CD4-positive, alpha-beta T cell treated with Interleukin-4 for 4 hours (primary cell): Measurements from ENCODE around the gene ERF.
A peak's percentile ranks its signal among the peaks of the same experiment; 100 is the strongest.

Experiments
- DNase-seq: peaks from one replicate; pipeline ENCODE4 v3.0.0-alpha.2; 2020

The ERF gene

DNA sequence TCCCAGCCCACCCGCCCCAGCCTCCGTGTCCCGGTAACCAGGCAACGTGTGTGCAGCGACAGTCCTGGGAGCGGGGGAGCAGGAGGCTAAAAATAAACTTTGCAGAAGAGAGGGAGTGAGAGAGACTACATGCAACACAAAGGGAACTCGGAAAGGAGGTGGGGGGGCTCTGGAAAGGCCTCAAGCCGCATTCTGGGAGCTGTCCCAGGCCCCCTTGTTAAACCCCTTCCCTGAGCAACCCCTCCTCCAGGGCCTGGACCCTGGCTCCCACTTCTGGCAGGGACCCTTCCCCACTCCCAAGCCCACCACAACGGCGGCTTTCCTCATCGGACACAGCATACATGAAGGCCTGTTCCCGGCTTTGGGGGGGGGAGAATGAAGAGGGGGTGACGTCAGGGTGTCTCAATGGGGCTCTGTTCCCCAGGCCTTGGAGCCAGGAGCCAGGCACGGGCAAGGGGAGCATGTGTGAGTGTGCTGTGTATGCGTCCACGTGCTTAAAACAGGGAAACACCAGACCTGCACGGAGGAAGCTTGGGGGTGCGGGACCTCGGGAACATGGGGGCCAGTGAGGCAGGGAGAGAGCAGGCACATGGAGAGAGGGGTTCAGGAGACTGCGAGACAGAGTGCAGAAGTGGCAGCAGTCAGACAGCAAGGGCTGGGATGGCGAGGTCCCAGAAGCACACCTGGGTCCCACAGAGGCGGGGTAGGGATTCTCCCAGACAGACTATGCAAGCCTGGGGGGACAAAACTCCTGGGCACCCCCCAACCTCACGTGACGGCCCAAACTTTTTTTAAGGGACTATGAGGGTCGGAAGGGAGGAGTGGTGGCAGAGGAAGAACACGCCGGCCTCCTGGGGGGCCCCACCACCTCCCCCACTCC, 2.3 kb downstream of the ERF start:
- DNase-seq: no peak

DNA sequence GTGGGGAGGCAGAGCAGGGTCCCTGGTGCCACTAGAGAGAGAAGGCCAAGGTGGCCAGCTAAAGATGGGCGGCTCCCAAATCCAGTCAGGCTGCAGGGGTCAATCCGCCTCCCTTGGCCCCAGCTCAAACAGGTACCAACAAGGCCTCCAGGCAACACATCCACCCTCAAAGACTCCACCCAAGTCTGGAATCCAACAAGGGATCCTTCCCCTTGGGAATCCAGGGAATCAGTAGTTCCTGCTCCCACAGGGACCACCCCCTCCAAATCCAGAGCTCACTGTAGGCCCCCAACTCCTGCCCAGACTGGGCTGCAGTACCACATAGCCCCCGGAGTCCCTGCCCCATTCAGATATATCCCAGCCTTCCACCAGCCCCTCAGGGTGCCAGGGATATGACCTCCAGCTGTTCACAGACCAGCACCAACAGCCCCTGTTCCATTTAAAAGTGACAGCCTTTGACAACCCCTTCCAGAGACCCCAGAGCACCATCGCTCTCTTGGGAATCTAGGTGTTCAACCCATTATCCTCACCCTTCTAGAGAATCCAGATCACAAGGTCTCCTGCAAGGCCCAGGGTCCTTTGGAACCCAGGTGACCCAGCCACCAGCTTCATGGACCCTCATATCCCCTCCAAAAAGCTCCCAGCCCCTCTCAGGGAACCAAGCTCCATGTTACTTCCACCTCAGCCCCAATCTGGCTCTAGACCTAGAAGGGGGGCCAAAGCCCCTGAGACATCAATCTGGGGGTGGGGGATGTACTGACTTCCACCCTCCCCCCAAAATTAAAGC, 3.2 kb downstream of the ERF start:
- DNase-seq: no peak

DNA sequence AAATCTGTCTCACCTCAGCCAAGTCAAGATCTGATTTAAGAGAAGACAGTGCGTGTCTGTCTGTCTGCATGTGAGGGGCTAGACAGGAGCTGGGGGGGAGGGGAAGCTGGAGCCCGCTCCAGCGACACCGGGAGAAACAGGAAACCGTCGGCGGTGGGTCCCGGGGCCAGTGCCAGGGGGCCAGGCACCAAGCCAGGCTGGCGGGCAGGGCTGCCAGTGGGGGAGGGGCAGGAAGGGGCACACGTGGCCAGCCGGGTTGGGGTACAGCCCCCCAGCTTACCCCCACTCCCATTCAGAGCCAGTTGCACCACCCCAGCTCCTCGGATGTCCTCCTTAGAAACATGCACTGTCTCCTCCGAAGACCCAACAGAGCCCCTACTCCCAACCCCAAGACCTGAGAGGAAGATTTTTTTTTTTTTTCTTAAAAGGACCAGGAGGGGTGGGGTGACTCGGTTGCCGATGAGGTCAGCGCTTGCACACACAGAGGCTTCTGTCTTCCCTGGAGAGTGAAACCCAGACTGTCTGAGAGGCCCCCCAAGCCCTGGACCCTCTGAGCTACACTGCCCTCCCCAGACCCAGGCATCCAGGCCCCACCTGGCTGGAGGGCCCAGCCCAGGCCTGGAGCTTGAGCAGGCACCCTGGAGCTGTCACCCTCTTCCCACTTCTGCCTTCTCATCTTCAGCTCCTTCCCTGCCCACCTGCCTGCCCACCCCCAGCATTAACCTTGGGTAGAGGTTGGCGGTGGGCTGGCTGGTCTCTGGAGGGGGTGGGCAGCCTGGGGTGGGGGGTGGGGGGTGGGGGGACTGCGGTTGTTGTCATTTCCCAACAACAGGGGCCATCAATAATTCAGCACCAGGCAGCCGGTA, 4.0 kb downstream of the ERF start:
- DNase-seq: no peak

DNA sequence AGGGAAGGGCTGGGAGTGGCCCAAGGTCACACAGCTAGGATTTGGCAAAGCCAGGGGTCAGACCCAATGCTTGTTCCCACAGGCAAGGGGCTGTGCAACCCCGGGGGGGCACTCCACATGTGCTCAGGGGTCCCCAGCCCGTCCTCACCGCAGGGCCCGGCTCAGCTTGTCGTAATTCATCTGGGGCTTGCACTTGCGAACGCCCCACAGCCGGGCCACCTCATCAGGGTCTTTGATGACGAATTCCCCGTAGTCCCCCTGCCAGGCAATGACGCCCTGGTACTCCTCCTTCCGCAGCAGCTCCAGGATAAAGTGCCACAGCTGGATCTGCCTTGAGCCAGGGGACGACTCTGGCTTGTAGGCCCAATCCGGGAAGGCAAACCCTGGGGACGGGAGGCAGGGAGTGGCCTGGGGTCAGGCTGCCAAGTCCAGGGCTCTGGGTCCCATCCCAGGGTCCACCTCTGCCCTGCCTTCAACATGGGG, 4.7 kb downstream of the ERF start:
- no peak for DNase-seq

DNA sequence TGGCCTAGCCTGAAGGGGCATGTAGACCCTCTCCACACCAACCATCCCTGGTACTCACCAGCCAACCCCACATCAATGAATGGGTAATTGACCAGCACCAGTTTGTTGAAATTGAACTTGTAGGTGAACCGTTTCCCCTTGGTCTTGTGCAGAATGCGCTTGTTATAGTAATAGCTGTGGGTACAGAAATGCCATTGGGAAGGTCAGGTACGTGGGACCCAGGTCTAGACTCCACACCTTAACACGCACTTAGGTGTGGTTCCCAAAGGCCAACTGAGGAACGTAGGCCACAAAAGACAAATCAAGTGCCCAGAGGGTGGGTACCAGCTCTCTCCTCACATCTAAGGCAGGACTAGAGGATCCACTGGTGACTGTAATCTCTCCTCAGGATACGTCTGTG, 5.2 kb downstream of the ERF start:
- DNase-seq: no peak

DNA sequence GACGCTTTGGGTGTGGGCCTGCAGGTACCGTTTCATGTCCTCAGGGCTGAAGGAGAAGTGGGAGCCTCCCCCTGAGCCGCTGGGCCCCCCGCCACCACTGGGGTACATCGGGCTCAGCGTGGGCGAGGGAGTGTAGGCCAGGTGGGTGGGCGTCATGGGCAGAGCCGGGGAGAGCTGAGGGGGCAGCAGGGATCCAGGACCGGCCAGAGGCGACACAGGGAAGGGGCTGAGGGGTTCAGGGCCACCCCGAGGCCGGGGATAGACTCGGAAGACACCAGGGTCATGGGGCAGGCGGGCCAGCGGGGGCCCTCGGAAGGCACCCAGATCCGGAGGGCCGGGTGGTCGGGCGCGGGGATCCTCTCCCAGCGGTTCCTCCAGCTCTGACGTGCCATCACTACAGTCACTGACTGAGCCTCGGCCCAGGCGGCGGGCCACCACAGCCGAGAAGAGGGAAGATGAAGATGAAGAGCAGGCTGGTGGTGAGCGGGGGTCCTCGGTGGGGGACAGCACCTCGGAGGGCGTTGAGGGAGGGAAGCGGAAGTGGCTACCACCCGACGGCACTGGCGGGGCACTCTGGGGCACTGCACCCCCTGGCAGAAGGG, 5.7 kb downstream of the ERF start:
- no peak for DNase-seq

DNA sequence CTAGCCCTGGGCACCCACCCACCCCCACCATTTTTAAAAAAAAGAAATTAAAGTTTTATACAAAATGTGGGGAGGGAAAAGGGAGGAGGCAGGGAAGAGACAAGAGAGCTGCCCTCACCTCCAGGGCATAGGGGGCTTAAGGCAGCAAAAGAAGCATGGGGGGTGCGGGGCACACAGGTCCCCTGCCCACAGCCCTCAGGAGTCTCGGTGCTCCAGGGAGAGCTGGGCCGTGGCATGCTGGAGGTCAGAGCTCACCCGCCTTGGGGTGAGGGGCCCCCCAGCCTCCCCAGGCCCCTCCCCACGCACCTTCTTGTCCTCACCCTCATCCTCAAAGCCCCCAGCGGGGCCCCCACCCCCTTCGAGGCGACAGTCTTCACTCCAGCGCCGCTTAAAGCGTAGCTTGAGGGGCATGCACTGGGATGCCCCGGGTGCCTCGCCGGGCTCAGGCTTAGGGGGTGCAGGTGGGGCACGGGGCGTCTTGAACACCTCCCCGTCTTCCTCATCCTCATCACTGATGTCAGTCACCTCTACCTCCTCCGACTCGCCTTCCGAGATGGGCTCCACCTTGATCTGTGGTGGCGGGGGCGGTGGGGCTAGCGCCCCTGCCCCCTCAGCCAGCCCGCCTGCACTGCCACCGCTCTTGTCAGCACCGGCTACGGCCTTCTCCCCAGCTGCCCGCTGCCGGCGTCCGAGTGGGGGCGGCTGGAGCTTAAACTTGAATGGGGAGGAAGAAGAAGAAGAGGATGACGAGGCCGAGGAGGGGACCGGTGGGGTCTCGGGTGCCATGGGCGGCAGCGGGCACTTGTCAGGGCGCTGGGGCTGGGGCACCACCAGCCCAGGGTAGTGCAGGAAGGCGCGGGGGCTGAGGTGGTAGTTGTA, 6.4 kb downstream of the ERF start:
- DNase-seq: no peak

DNA sequence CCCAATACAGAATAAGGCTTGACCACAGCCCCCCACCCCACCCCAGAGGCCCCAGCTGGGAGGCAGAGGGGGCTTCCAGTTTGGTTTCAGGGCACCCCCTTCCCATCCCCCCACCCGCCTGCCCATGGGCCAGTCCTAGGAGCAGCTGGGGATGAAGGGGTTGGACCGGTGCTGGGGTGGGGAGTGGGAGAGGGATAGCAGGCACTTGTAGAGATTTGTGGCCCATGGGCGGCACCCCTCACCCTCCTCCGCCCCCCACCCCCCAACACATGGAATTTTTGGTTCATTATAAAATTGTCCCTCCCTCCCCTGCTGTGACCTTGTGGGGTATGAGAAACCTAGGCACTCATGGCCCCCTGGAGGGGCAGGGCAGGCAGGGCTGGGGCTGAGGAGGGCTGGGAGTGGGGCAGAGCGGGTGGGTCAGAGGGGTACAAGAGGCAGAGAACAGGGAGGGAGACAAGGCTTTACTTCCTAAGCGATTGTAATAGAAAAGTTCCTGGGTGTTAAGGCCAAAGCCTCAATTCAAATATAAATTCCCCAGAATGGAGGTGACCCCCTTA, 7.2 kb downstream of the ERF start:
- DNase-seq: no peak

DNA sequence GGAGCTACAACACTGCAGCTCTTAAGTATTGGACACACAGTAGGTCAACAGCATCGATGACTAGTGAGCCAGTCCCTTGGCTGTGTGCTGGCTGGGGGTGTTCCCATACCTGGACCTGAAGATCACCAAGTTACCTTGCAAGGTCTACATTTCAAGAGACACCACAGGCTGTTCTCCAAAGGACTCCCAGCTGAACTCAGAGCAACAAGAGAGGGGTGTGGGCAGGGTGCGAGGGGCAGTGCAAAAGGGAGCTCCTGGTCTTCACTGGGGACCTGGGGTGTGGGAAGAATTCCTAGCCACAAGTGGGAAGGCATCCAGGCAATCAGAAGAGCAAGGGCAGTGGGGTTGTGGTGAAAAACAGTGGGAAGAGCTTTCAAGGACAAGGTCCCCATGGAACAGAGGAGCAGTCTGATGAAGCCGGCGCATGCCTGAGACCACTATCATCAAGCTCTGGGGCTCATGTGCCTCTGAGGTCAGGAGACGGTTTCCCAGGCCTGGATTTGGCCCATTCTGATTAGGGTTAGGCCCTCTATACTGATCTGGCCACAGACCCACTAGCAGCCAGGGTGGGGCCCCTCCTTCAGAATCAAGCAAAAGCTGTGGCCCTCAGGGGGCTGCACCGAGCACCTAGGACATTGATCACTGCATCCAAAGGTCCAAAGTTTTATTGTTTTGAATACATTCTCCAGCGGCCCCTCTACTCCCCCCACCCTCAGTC, 7.8 kb downstream of the ERF start:
- DNase-seq: no peak

DNA sequence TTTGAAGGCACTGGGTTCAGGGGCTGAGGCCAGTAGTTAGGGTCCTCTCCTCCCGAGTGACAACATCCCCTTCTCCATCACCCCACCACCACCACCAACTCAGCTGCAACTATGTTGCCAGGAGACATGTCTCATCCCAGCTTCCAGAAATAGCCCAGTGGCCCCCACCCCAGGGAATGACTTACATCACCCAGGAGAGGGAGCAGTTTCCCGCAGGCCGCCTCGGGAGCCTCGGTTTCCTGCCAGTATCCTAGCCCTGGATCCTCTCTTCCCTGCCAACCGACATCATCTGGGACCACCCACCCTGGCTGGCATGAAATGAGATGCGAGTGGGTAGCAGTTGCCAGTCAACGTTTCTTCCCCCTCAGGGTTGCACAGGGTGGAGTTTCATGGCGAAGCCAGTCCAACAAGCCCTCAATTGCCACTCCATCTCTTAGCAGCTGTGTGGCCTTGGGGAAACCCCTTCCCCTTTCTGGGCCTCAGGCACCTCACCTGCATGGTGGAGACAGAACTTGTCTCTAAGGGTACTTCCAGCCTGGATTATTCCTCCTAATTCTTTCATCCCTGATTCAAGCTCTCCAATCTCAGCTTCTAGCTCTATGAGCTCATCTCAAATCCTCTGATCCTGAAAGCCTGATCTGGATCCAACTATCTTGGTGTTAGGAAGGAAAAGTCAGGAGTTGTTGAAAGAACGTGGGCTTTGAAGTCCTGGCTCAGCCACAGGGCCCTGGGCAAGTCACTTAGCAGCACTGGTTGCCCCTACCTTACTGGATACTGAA, 8.6 kb downstream of the ERF start:
- no peak for DNase-seq

DNA sequence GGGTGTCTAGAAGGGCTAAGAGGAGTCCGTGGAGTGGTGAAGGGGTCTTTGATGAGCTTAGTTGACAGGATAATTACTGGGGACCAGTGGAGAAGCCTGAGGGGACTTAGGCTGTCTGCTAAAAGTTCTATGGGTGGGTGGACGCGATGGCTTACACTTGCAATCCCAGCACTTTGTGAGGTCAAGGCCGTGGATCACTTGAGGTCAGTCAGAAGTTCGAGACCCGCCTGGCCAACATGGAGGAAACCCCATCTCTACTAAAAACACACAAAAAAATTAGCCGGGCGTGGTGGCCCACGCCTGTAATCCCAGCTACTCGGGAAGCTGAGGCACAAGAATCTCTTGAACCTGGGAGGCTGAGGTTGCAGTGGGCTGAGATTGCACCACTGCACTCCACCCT, 9.7 kb downstream of the ERF start:
- DNase-seq: no peak

DNA sequence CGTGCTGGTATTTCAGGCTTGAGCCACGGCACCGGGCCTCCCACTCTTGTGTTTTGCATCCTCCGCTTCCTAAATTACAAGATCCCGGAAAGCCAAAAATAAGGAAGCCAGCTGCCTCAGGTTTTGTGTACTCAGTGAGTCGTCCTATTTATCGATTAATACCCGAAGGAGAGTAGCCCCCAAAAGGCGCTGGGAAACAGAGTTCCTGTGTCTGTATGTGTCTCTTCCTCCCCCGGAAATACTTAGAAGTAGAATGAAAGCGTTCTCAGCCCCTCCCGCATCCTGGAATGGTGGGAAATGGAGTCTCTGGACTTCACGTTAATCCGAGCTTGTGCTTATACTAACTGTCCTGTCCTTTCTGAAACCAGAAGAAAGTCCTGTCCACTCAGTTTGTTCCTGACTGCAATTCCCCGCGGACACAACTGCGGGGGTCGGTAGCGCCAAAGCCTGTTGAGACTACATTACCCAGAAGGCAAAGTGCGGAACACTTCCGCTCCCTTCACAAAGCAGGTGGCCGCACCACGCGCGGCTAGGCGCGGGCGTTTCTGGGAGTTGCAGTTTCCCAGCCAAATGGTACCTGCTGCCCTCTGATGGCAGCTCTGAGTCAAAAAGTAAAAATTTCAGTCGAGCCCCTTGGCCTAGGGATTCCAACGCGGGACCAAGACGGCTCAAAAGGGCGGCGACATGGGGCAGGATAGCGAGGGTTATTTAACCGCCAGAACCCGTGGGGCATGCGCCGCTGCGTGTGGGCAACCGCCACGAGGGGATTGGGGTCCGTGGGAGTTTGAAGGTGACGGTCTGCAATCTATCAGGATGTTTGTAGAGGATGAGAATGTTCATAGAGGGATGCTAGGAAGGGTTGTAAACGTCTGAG, 10.3 kb downstream of the ERF start:
- DNase-seq: peak; percentile 91

DNA sequence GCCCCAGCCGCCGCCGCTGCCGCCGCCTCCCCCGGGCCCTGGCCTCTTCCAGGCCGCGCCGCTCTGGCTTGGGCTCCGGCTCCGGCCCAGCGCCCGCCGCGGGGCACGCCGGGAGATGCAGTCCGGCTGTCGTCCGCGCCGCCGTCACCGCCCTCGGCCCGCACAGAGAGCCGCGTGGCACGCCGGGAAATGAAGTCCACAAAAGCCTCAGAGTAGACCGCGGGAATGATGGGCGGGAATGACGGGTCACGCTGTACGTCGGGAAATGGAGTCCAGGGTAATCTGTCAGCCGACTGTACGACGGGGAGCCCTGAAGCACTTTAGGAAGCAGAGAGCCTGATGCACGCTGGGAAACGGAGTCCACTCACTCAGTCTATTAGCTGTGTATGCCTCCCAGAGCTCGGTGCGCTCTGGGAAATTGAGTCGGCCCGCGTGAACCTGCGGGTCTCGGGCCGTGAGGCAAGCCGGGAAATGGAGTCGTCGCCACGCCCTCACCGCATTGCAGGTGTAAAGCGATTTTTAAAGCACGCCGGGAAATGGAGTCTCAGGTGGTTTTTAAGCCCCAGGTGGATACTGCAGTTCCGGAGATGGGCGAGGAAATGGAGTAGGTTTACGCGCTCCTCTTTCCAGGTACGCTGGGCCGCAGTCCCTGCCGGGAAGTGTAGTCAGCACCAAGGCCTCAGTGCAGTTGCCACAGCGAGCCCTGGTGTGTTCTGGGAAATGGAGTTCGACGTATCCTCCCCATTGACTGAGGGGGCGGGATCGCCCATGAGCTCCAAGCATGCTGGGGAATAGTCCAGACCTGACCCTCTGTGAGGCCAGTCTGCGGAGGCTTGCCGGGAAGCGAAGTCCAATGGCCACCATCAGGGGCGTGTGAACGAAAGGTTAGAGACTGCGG, 12.2 kb downstream of the ERF start, which contains the start of gene GSK3A:
Gene GSK3A (minus strand): TSS at position 91 of the 898 bp plus-strand sequence. CDS start 137 bp downstream, outside the sequence.
- DNase-seq: peak; percentile 98

DNA sequence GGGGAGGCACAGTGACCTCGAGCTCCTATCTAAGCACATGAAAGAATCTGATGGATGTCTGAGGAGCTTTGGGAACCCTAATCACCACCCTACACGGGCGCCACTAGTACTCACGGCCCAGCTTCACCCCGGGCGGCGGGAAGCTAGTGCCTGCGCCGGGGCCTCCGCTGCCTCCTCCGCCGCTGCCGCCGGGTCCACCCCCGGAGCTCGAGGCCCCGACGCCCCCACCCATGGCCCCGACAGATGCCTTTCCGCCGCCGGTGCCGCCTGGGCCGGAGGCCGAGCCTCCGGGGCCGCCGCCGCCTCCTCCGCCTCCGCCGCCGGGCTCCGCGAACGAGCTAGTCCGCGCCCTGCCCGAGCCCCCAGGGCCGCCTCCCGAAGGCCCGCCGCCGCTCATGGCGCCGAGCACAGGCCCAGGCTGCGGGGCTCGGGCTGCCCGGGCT, 12.8 kb downstream of the ERF start:
- no peak for DNase-seq

DNA sequence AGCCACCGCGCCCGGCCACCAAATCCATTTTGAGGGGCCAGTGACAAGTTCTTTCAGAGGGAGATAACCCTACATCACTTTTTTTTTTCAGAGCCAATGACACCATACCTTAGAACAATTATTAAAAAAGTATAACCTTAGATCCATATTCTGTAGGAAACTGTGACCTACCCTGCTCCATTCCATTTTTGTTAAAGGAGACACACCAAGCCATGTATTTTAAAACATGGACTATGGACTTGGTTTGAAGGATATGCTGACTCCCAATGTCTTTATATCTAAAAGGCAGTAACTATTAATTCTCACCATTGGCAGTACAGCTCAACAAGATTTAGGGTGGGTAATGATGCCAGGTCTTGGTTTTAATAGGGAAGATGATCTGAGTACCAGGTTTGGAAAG, 13.6 kb downstream of the ERF start:
- DNase-seq: no peak

DNA sequence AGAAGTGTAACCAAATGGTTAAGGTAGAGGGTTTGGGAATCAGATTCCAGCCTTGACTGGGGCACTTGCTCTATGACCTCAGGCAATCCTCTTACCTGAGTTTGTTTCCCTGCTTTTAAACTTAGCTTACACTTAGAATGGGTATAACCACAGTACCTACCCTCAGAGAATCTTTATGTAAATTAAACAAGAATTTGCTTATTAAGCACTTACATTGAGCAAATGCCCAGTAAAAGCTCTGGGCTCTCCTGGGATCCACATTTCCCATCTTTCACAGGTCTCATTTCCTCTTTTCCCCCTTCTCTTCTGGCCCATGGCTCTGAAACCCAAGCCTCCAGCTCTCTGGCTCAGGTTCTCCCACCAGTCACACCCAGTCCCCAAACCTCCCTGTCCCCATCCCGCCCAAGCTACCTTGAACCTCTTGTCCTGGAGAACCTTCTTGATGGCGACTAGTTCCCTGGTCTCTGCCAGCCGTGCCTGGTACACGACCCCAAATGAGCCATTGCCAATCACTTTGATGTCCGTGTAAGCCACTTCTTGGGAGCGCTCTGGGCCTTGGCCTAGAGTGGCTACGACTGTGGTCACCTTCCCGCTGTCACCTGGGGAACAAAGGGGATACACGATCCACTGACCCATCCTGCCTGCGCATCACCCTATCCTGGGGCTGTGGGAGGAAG, 15.2 kb downstream of the ERF start:
- DNase-seq: no peak

DNA sequence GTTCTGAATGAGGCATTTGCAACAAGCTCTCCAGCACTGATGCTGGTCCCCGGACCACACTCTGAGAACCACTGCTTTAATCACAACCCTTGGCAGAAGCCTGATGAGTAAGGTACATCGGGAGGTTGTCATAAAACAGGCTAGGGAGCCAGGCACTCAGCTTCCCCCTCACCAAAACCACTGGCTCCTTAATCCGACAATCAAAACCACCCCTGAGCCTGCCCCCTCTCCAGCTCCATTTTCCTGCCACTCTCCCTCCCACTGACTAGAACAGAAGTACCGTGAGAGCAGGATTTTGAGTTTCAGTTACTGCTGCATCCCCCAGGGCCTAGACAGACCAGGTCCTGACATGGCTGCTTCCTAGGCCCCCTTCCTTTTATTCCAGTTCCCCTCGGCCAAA, 19.7 kb downstream of the ERF start:
- no peak for DNase-seq
